Ishikawa (cell line): ENCODE results near the gene SPRED1.

Experiments
- CEBPB ChIP-seq: IDR thresholded peaks from 2 replicates; pipeline ENCODE4 v1.6.1; 2012
- CREB1 ChIP-seq: IDR thresholded peaks from 2 replicates; pipeline ENCODE4 v1.6.1; 2012; ENCODE audit warnings: low read depth
- EGR1 ChIP-seq: IDR thresholded peaks from 2 replicates; pipeline ENCODE4 v1.6.1; 2012
- EP300 ChIP-seq: IDR thresholded peaks from 2 replicates; pipeline ENCODE4 v1.6.1; 2012; ENCODE audit warnings: borderline replicate concordance
- FOXM1 ChIP-seq: IDR thresholded peaks from 2 replicates; pipeline ENCODE4 v1.6.1; 2012; ENCODE audit warnings: low read depth, borderline replicate concordance
- MAX ChIP-seq: IDR thresholded peaks from 2 replicates; pipeline ENCODE4 v1.6.1; 2012
- NFIC ChIP-seq: IDR thresholded peaks from 2 replicates; pipeline ENCODE4 v1.6.1; 2012
- RAD21 ChIP-seq: IDR thresholded peaks from 2 replicates; pipeline ENCODE4 v1.6.1; 2012; ENCODE audit warnings: low read depth
- TAF1 ChIP-seq: IDR thresholded peaks from 2 replicates; pipeline ENCODE4 v1.6.1; 2012; ENCODE audit warnings: low read depth, mild to moderate bottlenecking
- TCF12 ChIP-seq: IDR thresholded peaks from 2 replicates; pipeline ENCODE4 v1.6.1; 2012; ENCODE audit warnings: low read depth
- TEAD4 ChIP-seq: IDR thresholded peaks from 2 replicates; pipeline ENCODE4 v1.6.1; 2012
- USF1 ChIP-seq: IDR thresholded peaks from 2 replicates; pipeline ENCODE4 v1.6.1; 2012
- YY1 ChIP-seq: IDR thresholded peaks from 2 replicates; pipeline ENCODE4 v1.6.1; 2012; ENCODE audit warnings: low read depth
- ZBTB7A ChIP-seq: IDR thresholded peaks from 2 replicates; pipeline ENCODE4 v1.6.1; 2012; ENCODE audit warnings: low read depth
- TF ChIP-seq, protein P1 (sequence below): IDR thresholded peaks from 2 replicates; pipeline ENCODE4 v1.6.1; 2012; ENCODE audit warnings: low read depth, mild to moderate bottlenecking

Gene SPRED1

GRCh38 chr15:38211811-38212210 lies 40.8 kb upstream of the SPRED1 start:
- no peak for TF ChIP-seq ZBTB7A
- TF ChIP-seq EP300 = no peak
- TF ChIP-seq TAF1 = no peak
- TF ChIP-seq RAD21 = no peak
- TF ChIP-seq MAX = no peak

GRCh38 chr15:38212729-38213351 lies 39.8 kb upstream of the SPRED1 start:
- TF ChIP-seq RAD21 (no peak), TEAD4 (no peak), TCF12 (no peak), ZBTB7A (no peak), MAX (no peak), USF1 (no peak), YY1 (no peak), CREB1 (no peak)

GRCh38 chr15:38213356-38213755 lies 39.3 kb upstream of the SPRED1 start:
- no peak for TF ChIP-seq CEBPB
- no peak for TF ChIP-seq YY1
- TF ChIP-seq, protein P1, sequence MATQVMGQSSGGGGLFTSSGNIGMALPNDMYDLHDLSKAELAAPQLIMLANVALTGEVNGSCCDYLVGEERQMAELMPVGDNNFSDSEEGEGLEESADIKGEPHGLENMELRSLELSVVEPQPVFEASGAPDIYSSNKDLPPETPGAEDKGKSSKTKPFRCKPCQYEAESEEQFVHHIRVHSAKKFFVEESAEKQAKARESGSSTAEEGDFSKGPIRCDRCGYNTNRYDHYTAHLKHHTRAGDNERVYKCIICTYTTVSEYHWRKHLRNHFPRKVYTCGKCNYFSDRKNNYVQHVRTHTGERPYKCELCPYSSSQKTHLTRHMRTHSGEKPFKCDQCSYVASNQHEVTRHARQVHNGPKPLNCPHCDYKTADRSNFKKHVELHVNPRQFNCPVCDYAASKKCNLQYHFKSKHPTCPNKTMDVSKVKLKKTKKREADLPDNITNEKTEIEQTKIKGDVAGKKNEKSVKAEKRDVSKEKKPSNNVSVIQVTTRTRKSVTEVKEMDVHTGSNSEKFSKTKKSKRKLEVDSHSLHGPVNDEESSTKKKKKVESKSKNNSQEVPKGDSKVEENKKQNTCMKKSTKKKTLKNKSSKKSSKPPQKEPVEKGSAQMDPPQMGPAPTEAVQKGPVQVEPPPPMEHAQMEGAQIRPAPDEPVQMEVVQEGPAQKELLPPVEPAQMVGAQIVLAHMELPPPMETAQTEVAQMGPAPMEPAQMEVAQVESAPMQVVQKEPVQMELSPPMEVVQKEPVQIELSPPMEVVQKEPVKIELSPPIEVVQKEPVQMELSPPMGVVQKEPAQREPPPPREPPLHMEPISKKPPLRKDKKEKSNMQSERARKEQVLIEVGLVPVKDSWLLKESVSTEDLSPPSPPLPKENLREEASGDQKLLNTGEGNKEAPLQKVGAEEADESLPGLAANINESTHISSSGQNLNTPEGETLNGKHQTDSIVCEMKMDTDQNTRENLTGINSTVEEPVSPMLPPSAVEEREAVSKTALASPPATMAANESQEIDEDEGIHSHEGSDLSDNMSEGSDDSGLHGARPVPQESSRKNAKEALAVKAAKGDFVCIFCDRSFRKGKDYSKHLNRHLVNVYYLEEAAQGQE = no peak
- no peak for TF ChIP-seq EGR1
- no peak for TF ChIP-seq NFIC
- no peak for TF ChIP-seq FOXM1
- no peak for TF ChIP-seq EP300
- TF ChIP-seq CREB1 = no peak
- no peak for TF ChIP-seq RAD21
- no peak for TF ChIP-seq TAF1
- no peak for TF ChIP-seq MAX
- TF ChIP-seq ZBTB7A = no peak
- TF ChIP-seq TEAD4 = no peak
- no peak for TF ChIP-seq TCF12
- TF ChIP-seq USF1 = no peak

DNA sequence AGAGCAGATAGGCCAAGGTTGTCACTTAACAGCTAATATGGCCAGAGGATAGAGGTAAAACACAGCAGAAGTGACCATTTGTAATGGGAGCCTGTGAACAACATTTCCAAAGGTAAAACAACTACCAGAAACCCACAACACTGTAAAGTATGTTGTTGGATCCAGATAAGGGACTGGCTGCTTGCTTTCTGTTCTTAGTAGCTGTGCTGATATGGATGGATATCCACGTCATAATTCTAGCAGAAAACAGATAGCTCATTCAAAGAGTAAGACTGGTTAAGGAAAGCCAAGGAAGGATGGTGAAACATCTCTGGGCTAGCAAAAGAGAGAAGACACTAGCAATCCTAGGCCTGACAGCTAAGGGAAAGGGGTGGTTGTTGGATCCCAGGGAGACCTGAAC lies 36.9 kb upstream of the SPRED1 start:
- TF ChIP-seq TAF1 = no peak
- TF ChIP-seq TEAD4 = no peak
- TF ChIP-seq EP300 = no peak
- TF ChIP-seq USF1 = no peak
- no peak for TF ChIP-seq ZBTB7A
- no peak for TF ChIP-seq CREB1
- TF ChIP-seq CEBPB = no peak
- TF ChIP-seq NFIC = no peak

DNA sequence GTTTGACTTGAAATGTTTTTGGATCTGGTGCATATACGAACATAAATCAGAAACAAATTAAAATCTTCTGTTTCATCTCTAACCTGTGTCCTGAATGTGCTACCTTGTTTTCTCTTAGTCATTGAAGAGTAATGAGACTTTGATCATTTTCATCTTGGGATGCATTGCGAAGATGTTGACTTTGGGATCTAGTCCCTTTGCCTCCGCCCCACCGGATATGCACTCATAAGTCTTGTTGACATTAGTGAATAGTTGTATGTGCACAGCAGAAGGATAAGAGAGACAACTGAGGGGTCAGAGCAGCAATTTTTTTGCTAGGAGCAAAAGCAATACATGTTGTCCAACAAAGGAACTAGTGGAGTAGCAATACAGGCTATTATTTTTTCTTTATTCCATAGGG lies 35.9 kb upstream of the SPRED1 start:
- TF ChIP-seq ZBTB7A (no peak), FOXM1 (no peak), YY1 (no peak), CREB1 (no peak), MAX (no peak), TCF12 (no peak), TEAD4 (no peak), NFIC (no peak), EGR1 (no peak), RAD21 (no peak), CEBPB (no peak), USF1 (no peak), TAF1 (no peak), EP300 (no peak)
- TF ChIP-seq, protein P1 = no peak
